OCI-LY3 (cell line): ENCODE measurements around the gene KIF1B.

ENCODE experiments used
- EZH2phosphoT487 ChIP-seq: fragments of 200-600 bp; shearing (Covaris generic); IDR thresholded peaks from 2 replicates; pipeline ENCODE4 v1.6.1; 2018; ENCODE audit warnings: antibody characterized with exemption, mixed run types, low read depth
- TF ChIP-seq, protein P1 (sequence below): fragments of 200-600, 300-600 bp; sonication (generic); IDR thresholded peaks from 2 replicates; pipeline ENCODE4 v1.5.1; 2014; ENCODE audit warnings: antibody characterized with exemption, low read length, low read depth

DNA sequence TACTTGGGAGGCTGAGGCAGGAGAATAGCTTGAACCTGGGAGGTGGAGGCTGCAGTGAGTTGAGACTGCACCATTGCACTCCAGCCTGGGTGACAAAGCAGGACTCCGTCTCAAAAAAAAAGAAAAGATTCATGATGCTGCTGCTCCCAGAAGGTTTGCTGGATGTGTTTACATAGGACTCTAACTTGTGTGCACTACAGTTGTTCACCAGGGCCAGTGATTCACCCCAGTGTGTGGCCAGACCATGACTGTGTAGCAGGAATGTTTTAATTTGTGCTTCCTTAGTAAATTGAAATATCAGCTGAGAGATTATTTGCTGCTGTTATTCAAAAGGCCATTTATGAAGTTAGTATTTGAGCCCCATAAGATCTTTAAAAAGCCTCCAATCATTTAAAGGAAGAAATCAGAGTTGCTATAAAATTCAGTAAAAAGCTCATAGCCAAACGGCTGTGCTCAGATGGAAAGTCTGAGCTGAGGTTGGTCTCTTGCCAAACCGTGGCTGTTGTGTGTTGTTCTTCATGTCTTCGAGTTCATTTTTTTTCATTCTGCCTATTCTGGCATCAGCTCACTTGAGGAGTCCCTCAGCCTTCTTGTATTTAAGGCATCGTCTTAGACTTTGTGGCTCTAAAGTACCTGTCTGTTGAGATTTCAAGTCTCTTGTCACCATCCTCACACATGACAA is 170.4 kb downstream of the KIF1B start:
- TF ChIP-seq, protein P1, sequence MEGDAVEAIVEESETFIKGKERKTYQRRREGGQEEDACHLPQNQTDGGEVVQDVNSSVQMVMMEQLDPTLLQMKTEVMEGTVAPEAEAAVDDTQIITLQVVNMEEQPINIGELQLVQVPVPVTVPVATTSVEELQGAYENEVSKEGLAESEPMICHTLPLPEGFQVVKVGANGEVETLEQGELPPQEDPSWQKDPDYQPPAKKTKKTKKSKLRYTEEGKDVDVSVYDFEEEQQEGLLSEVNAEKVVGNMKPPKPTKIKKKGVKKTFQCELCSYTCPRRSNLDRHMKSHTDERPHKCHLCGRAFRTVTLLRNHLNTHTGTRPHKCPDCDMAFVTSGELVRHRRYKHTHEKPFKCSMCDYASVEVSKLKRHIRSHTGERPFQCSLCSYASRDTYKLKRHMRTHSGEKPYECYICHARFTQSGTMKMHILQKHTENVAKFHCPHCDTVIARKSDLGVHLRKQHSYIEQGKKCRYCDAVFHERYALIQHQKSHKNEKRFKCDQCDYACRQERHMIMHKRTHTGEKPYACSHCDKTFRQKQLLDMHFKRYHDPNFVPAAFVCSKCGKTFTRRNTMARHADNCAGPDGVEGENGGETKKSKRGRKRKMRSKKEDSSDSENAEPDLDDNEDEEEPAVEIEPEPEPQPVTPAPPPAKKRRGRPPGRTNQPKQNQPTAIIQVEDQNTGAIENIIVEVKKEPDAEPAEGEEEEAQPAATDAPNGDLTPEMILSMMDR, result no peak
- TF ChIP-seq EZH2phosphoT487, result no peak
